Activated gamma-delta T cell treated with anti-CD3 and anti-CD28 coated beads, Interleukin-2, amount 50 U/mL, for 16 hours (primary cell): ENCODE data around the gene CHN2.
A peak's percentile ranks its signal among the peaks of the same experiment; 100 is the strongest.

Source experiments
- DNase-seq: peaks from one replicate; pipeline ENCODE4 v3.0.0-alpha.2; 2020; ENCODE audit warnings: low read depth

CHN2 gene

GRCh38 chr7:29405891-29406290 is 211.3 kb downstream of the CHN2 start:
- DNase-seq, result no peak

GRCh38 chr7:29406366-29406765 is 211.8 kb downstream of the CHN2 start:
- DNase-seq, result no peak

- DNase-seq, result peak; percentile 52
Measured at GRCh38 chr7:29408841-29409243, 214.3 kb downstream of the CHN2 start.

GRCh38 chr7:29410996-29411395 is 216.4 kb downstream of the CHN2 start:
- DNase-seq, result no peak

- DNase-seq, result no peak
Measured at GRCh38 chr7:29412912-29413311, 218.3 kb downstream of the CHN2 start.

- no peak for DNase-seq
Measured at GRCh38 chr7:29413626-29414136, 219.1 kb downstream of the CHN2 start.

- no peak for DNase-seq
Measured at GRCh38 chr7:29414216-29414615, 219.6 kb downstream of the CHN2 start.

- DNase-seq, result no peak
Measured at GRCh38 chr7:29415215-29415614, 220.6 kb downstream of the CHN2 start.

GRCh38 chr7:29416276-29416937 is 221.8 kb downstream of the CHN2 start:
- DNase-seq, result no peak

GRCh38 chr7:29416938-29417305 is 222.3 kb downstream of the CHN2 start:
- DNase-seq, result no peak

GRCh38 chr7:29418056-29418455 is 223.5 kb downstream of the CHN2 start:
- DNase-seq, result no peak

GRCh38 chr7:29418651-29419050 is 224.1 kb downstream of the CHN2 start:
- DNase-seq, result no peak

- no peak for DNase-seq
Measured at GRCh38 chr7:29420011-29420410, 225.4 kb downstream of the CHN2 start.

GRCh38 chr7:29421010-29421956 is 226.7 kb downstream of the CHN2 start:
- no peak for DNase-seq

GRCh38 chr7:29422829-29423228 is 228.3 kb downstream of the CHN2 start:
- no peak for DNase-seq

- no peak for DNase-seq
Measured at GRCh38 chr7:29424295-29424983, 229.9 kb downstream of the CHN2 start.

- DNase-seq, result no peak
Measured at GRCh38 chr7:29424984-29425309, 230.4 kb downstream of the CHN2 start.

- DNase-seq, result no peak
Measured at GRCh38 chr7:29426587-29426986, 232.0 kb downstream of the CHN2 start.

GRCh38 chr7:29429401-29429800 is 234.8 kb downstream of the CHN2 start:
- no peak for DNase-seq

- no peak for DNase-seq
Measured at GRCh38 chr7:29430279-29430949, 235.8 kb downstream of the CHN2 start.

- DNase-seq, result no peak
Measured at GRCh38 chr7:29431686-29432085, 237.1 kb downstream of the CHN2 start.

- no peak for DNase-seq
Measured at GRCh38 chr7:29432721-29433120, 238.1 kb downstream of the CHN2 start.
